Stimulated activated CD4-positive, alpha-beta T cell treated with anti-CD3 and anti-CD28 coated beads, Interleukin-15, amount 100 ng/mL, for 1 hour (primary cell): ENCODE results near the gene SLC39A7.

Experiments used
- DNase-seq, 2 donors: peaks; one replicate each; pipeline ENCODE4 v3.0.0-alpha.2; 2020; ENCODE audit warnings: low read depth in 1 of 2, low spot score in 1 of 2

Gene SLC39A7

DNA sequence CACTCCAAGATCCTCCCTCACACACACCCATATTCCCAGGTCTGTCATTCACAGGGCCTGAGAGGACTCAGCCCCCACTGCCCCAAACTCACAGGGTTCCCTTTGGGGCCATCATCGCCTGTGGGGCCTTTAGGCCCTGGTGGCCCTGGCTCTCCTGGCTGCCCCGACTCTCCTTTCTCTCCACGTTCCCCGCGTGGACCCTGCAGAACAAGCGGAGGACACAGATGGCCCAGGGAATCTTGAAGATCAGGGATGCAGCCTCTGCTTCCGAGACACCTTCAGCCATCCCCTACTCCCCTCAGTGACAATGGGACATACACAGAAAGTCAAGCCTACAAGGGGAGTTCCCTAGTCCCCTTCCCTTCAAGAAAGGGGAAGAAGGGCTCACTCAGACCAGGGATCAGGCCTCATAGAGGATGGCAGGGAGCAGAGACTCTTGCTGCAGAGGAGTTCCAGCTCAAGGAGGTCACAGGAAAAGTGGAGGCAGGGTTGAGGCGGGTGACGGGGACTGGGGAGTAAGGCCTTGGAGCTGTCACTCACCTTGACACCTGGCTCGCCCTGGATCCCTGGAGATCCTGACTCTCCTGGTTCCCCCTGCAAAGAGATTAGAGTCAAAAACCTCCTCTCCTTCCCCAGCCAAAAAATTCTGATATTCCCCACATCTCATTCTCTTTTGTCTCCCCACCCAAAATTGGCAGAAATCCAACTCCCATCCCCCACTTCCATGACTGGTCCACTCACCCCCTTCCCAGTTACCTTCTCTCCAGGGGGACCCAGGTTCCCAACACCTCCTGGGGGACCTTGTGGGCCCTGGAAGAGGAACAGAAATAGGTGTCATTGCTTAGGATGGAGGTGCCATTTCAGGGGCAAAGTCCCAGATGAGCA is 31.1 kb upstream of the SLC39A7 start:
- no peak for DNase-seq

DNA sequence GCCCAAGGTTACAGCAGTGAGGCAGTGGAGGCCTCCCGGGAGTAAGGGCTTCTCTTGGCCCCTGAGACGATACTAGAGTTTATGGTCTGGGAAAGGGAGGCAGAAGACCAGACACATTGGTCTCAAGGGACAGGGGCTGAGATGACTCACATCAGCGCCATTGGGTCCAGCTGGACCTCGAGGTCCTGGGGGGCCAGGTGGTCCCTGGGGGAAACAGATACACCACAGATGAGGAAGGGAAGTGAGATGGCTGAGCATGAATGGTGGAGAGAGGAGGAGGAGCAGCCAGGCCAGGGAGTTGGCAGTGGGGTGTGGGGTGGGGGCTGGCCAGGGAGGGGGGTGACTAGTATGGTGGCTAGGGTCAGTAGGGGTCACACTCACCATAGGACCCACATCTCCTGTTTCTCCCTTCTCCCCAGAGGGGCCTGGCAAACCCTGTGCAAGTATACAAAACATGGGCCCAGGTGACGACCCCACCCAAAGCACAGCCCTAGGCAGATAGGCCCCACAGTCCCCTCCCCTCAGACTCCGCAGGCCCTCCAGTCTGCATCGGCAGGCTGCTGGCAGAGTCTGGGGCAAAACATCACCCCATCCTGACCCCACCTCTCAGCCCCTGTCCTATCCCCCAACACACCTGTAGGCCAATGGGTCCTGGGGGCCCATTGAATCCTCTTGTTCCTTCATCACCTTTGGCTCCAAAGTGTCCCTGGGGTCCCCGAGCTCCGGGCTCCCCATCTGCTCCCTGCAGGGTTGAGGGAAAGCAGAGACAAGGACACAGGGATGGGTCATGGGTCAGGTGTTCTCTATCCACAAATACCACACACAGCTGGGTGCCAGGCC is 30.3 kb upstream of the SLC39A7 start:
- no peak for DNase-seq

DNA sequence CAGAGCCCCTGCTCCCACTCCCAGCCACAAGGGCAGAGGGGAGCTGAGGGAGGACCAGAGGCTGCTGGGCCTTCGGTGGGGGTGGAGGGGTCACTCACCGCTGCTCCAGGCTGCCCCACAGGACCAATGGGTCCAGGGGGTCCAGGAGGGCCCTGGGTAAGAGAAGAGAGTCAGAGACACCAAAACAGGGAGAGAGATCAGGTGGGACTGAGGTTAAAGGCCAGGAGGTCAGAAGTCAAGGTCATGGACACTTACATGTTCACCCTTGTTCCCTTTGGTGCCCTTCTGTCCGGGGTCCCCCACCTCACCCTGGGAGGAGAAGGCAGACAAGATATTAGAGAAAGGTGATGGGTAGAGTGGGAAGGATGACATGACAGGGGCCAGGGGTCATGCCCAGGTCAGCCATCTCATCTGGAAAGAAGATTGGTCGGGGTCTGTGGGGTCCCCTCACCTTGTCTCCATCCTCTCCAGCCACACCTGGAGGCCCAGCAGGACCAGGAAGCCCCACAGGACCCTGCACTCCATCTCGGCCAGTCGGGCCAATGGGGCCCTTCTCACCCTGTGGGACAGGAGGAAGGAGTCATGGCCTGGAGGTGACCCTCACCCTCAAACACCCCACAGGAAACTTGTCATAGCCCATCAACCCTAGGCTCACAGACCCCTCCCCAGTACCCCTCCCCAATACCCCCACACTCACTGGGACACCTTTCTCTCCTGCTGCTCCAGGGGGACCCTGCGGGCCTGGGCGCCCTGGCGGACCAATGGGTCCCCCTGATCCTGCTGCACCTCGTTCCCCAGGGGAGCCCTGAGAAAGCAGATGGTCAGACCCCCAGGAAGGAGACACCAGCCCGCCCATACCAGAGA is 29.4 kb upstream of the SLC39A7 start:
- no peak for DNase-seq

DNA sequence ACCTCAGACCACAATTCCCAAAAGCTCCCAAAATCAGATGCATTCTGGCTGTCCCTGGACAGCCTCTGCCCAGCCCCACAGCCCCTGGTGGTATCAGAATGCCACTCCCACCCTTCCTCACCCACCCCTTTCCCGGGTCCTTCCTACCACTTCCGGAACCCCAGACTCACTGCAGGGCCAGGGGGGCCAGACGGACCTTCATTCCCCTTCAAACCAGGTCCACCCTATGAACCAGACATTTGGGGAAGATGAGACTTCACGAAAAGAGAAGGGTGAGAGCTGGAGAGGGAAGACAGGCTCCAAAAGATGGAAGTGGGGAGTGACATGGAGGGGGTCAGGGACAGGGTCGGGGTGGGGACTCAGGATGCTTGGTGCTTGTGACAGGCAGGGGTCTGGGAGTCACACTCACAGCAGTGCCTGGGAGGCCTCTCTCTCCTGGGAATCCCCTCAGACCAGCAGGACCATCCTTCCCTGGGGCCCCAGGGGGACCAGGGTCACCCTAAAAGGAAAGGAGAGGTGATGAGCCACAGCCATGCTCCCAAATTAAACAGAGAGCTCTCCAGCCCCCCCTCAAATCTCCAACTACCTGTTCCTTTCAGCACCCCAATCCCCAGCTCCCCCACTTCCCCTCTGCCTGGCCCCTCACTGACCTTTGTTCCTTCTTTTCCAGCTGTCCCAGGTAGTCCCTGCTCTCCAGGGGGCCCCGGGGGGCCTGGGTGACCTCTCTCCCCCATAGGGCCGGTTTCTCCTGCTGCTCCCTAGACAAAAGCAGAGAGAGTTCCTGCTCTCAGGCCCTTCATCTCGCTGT is 28.6 kb upstream of the SLC39A7 start:
- no peak for DNase-seq

DNA sequence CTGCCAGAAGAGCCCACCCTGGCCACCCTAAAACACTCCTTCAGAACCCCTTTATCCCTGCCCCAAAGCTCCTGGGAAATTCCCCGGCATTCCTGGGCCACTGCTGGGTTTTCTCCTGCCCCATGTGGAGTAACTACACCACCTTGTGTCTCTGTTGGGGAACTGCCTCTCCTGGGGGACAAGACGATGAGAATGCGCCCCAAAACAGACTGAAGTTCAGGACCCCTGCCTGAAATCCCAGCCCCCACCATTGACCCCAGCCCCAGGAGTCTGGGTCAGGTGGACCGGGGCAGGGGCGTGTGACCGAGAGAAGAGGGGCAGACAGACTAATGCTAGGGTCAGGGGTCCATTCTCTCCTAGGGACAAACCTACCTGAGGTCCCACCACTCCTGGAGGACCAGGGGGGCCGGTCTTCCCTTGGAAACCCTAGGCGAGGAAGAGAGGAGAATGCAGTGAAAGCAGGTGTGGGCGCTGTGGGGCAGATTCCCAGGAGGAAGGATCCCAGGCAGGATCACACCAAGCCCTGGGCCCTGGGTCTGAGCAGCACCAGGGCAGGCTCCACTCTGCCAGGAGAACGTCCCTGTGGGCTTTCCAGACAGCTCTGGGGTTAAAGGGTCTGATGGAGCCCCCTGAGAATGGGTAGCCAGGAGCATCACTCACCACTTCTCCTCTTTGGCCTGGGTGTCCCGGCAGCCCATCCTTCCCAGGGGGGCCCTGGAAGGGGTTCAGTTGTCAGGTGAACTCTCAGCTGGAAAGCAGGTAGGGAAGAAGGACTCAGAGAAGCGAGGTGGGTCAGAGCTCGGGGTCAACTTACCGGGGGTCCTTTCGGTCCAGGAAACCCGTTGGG is 27.8 kb upstream of the SLC39A7 start:
- no peak for DNase-seq

DNA sequence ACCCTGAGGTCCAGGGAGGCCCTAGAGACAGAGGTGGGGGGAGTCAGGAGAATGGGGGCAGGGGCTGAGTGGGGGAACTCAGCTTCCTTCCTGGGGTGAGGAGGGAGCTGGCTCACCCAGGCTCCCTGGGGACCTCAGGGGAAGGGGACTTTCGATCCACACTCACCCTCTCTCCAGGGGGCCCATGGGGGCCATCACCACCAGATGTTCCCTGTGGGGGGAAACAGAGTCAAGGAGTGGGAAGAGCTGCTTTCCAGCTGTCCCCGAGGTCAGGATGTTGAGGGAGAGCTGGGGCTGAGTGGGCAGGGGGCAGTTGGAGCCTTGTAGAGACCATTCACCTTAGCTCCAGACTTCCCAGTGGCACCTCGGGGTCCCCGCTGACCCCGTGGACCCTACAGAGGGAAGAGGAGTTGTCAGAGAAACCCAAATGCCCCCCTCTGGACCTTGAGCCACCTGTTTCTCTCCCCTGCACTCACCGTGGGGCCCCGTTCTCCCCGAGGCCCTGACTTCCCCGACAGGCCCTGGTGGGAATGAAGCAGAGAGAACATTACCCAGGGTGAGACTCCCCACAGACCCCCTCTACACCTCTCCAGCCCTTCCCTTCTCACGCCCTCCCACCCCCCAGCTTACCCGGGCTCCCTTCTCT is 27.0 kb upstream of the SLC39A7 start:
- DNase-seq = no peak

DNA sequence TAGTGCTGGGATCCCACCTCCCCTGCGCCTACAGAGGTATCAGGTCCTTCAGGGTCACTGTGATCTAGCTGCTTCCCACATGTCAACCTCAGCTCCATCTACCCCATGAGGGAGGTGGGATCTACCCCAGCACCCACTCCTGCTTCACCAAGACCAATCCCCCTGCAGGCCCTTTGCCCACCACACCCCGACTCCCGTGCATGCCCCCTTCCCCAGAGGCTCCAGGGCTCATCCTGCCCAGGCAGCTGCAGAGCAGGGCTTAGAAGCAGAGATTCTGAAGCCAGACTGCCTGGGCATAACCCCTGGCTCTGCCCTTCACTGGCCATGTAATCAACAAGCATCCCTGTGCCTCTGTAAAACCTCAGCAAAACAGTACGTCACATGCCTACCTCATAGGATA is 25.9 kb upstream of the SLC39A7 start:
- DNase-seq = no peak

DNA sequence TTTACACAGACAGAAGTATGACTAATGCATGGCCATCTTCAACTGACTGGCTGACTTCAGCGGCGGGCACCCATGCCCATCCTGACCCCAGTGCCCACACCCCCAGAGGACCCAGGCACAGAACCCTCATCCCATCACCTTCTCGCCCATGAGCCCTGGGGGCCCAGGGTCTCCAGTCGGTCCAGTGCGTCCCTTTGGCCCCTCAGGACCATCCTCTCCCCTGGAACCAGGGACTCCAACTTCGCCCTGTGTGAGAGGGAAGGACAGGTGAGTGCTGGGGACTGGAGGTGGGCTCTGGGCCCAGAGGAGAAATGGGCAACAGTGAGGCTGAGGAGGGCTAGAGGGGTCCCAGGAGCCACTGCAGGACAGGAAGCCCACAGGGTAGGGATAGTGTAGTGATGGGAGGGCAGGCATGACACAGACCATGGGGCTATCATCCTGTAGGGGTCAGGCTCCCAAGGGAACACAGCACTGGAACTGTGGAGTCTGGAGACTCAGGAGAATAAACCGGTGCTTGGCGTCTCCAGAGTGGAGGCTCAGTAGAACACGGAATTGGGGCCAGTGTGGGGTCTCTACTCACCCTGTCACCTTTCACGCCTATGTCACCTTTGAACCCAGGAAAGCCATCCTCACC is 25.1 kb upstream of the SLC39A7 start:
- no peak for DNase-seq

DNA sequence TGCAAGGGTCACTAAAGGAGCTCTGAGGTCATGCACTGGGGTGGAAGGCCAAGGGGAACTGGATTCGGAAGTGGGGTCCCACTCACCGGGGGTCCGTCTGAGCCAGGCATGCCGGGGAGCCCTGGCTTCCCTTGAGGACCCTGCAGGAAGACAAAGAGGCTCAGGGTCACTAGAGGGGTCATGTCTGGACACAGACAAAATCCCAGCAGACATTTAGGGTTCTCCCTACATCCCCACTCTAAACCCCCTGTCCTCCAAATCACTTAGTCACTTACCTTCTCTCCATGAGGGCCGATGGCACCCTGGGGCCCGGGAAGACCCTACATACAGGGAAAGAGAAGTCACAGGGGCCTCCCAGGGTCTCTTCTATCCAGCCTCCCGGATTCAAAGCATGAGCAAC is 23.8 kb upstream of the SLC39A7 start:
- DNase-seq = no peak

DNA sequence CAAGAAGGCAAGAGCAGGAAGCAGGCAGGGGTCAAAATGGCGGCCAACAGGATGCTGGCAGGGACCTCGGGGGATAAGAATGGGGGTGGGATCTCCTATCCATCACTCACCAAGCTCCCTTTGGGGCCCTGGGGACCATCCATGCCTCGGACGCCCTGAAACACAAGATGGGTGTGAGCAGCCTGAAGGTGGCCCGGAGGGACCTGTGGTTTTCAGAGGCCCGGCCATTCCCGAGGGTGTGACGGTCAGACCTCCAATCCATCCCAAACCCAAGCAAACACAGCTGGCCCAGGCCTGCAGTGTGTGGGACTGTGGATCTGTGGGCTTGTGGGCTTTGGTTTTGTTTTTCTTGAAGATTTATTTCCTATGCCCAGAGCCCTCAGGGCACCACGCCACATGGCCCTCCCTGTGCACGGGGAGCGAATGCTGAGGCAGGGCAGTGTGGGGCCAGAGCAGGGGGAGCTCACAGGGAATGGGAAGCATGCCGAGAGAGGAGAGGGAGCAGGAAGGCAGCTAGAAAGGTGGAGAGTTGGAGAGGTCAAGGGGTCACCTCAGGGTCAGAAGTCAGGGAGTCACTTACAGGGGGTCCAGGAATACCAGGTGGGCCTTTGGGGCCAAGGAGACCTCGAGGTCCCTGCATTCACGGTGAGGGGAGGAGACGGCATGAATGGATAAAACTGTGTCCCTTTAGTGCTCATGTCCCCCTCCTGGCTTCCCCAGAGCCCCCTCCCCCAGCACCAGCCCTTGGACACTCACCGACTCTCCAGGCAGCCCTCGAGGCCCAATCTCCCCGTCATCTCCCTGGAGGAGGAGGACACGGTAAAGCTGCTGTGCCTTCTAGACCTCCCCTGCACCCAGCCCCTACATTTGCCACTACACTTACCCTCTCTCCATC is 22.9 kb upstream of the SLC39A7 start:
- DNase-seq = no peak

DNA sequence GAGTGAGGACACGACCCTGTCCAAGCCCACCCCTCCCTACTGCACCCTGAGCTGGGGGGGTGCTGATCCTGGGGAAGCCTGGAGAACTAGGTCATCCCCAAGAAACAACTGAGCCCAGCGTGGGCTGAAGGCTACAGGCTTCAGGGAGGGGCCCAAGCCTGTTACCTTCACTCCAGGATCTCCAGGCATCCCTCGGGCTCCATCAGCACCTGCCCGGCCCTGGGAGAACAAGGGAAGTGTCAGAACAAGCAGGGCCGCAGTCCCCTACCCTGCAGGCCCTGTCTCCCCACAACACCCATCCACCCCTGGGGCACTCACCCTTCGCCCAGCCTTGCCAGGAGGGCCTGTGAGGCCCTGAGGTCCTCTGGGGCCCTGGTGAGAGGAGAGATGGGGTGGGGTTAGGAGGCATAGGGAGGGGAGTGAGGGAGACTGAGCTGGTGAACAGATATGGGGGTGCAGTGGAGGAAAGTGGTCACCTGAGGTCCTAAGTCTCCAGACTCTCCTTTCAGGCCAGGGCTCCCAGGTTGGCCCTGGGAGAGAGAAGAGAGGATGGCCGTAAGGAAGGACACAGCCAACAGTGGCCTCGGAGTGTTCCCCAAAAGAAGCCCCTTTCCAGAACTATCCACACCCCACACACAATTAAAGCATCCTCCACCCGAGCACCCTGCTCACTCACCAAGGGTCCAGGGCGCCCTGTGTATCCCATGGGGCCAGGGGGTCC is 21.8 kb upstream of the SLC39A7 start:
- DNase-seq = no peak

DNA sequence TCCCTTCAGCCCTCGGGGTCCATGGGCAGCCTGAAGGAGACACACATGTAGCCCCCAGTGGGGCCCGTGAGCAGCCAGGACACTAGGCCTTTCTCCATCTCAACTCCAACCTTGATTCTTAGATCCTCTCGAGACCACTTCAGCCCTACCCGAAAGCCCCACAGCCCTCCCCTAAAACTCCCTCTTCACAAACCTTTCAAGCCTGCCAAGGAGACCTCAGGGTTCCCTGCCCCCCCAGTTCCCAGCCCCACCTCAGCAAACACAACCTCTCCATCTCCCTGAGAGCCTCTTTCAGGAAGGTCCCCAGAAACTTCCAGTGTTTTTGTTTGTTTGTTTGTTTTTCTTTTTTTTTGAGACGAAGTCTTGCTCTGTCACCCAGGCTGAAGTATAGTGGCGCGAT is 19.5 kb upstream of the SLC39A7 start:
- DNase-seq = no peak

DNA sequence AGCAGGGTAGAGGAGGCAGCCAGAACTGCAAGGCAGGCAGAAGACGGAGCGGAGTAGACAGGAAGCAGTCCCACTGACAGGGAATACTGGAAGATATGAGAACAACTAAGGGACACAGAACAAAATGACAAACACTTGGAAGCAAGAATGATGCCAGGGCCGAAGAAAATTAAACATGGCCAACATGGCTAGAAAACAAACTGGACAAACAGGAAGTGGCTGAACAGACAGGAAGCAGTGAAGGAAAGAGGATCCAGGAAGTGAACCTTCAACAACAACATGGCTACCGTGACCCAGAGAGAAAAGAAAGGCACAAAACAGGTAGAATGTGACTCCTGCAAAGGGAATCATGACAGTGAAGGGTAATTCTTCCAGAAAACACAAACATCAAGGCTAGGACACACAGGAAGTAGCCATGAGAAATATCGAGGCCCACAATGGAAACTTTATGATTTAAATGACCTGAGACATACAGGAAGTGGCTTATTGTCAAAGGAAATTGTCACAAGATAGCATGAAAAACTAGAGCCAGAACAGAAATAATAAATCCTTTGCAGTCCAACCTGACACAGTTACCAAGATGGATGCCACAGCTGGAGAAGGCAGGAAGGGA is 17.5 kb upstream of the SLC39A7 start:
- DNase-seq = no peak

DNA sequence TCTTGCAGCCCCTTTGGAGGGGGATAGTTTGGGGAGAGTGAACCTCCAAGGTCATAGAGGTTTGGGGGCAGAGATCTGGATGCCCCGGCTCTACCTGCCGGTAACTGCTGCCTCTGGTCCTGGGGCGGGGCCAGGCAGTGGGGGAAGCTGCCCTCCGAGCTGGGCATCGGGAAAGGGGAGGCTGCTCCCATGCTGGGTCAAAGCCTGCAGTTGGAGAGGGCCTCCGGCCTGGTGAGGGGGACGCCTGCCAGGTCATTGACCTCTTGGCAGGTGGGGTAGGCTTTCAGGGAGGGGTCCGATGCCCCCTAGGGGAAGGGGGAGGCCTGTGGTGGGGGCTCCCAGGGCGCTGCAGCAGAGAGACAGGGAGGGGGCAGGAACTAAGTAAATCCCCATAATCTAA is 15.5 kb upstream of the SLC39A7 start:
- DNase-seq = no peak

DNA sequence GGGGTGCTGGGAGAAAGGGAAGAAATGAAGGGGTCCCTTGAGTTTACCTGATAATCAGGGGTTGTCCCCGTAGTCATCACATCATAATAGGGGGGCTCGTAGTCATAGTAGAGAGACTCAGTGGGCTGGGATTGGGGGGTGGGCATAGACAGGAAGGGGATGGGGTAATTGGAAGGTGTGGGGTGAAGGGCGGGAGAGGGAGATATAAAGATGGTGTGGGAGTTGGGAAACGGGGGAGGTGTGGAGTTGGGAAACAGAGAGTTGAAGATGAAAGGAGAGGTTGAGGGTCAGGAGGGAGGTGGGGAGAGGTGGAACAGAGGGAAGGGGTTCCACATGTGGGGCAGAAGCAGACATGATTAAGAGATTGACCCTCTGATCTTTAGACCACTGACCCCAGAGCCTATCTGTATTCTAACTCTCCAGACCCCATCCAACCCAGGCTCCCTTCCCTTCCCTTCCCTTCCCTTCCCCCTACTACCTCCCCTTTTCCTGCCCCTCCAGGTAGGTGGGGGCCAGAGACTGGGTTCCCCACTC is 14.9 kb upstream of the SLC39A7 start:
- no peak for DNase-seq

DNA sequence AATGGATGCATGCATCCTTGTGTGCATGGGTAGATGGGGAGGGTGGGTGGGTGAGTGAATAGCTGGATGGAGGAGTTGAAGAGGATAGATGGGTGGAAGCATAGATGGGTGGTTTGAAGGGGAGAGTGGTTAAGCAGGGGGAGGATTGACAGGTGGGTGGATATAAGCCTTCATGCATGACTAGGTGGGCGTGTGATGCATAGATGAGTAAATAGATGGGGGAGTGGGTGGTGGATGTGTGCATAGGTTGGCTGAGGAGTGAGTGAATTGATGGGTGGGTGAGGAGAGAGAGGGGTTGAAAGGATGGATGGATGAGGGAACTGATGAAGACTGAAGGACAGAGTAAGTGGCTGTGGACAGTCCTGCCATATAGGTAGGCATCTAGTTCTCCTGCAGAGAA is 12.9 kb upstream of the SLC39A7 start:
- no peak for DNase-seq
